Endothelial cell (in vitro differentiated cells): Measurements from ENCODE around the gene LENG9. TPM values are rescaled to one million over a fixed set of nuclear protein-coding genes. Genes with fewer than 3 reads are reported as not detected.

Source experiments
- DNase-seq: peaks from one replicate; pipeline ENCODE4 v3.0.0; 2021; ENCODE audit warnings: low spot score
- H3K27ac Mint-ChIP-seq: one replicate; pipeline ENCODE4 v1.8.0; 2021; ENCODE audit warnings: mixed read lengths, inconsistent platforms; ENCODE audit not compliant: unreplicated experiment
- H3K27me3 Mint-ChIP-seq: one replicate; pipeline ENCODE4 v1.8.0; 2021; ENCODE audit warnings: mild to moderate bottlenecking, moderate library complexity, mixed read lengths, inconsistent platforms; ENCODE audit not compliant: unreplicated experiment
- H3K36me3 Mint-ChIP-seq: one replicate; pipeline ENCODE4 v1.8.0; 2021; ENCODE audit warnings: mild to moderate bottlenecking, low read depth, mixed read lengths, inconsistent platforms; ENCODE audit not compliant: unreplicated experiment
- H3K4me1 Mint-ChIP-seq: one replicate; pipeline ENCODE4 v1.8.0; 2021; ENCODE audit warnings: mild to moderate bottlenecking, mixed read lengths, inconsistent platforms; ENCODE audit not compliant: unreplicated experiment
- H3K4me3 Mint-ChIP-seq: one replicate; pipeline ENCODE4 v1.8.0; 2021; ENCODE audit warnings: mild to moderate bottlenecking, mixed read lengths, inconsistent platforms; ENCODE audit not compliant: unreplicated experiment
- H3K9me3 Mint-ChIP-seq: one replicate; pipeline ENCODE4 v1.8.0; 2021; ENCODE audit warnings: mixed read lengths, inconsistent platforms; ENCODE audit not compliant: unreplicated experiment
- CTCF ChIP-seq: fragments of 200-600 bp; sonication (generic); IDR thresholded peaks from one replicate; pipeline ENCODE4 v1.5.0; 2021; ENCODE audit warnings: antibody characterized with exemption; ENCODE audit not compliant: unreplicated experiment
- total RNA-seq: library from RNA; stranded (reverse); fragmentation: NEBNext Ultra II Directional; extraction: Animal tissue kit (Norgen Biotek cat#: 25700); gene quantifications from one replicate; pipeline ENCODE4 v1.2.1, GENCODE V29; 2021; ENCODE audit not compliant: unreplicated experiment

Gene LENG9
- total RNA-seq, 1 donor from 2014 or later: 3.4 TPM

- Mint-ChIP-seq H3K4me1 (peaks cover 25% of the 10 kb centered on the region), H3K4me3 (peak overlapping the region; percentile 91), H3K36me3 (peaks cover 13% of the 10 kb centered on the region), H3K9me3 (no peaks in the 10 kb centered on the region), H3K27me3 (peaks cover 26% of the 10 kb centered on the region), H3K27ac (peak overlapping the region; percentile 91)
- TF ChIP-seq CTCF: no peak
- peak; percentile 62 for DNase-seq
Measured at GRCh38 chr19:54464044-54464629, 559 bp upstream of the LENG9 start.

- H3K27ac Mint-ChIP-seq: no peak overlapping the region
- no peak for TF ChIP-seq CTCF
- DNase-seq: peak; percentile 61
- H3K4me1 Mint-ChIP-seq: peaks cover 29% of the 10 kb centered on the region
- peaks cover 26% of the 10 kb centered on the region for H3K36me3 Mint-ChIP-seq
- no peak overlapping the region for H3K4me3 Mint-ChIP-seq
- H3K27me3 Mint-ChIP-seq: peaks cover 32% of the 10 kb centered on the region
- no peaks in the 10 kb centered on the region for H3K9me3 Mint-ChIP-seq
Measured at GRCh38 chr19:54462655-54463530, 685 bp downstream of the LENG9 start.

- no peak for DNase-seq
- peaks cover 29% of the 10 kb centered on the region for H3K36me3 Mint-ChIP-seq
- peak overlapping the region; percentile 80 for H3K27ac Mint-ChIP-seq
- peaks cover 29% of the 10 kb centered on the region for H3K4me1 Mint-ChIP-seq
- H3K9me3 Mint-ChIP-seq: no peaks in the 10 kb centered on the region
- H3K27me3 Mint-ChIP-seq: peaks cover 32% of the 10 kb centered on the region
- peak overlapping the region; percentile 69 for H3K4me3 Mint-ChIP-seq
- no peak for TF ChIP-seq CTCF
Measured at GRCh38 chr19:54462047-54462654, 1.4 kb downstream of the LENG9 start.

GRCh38 chr19:54461613-54462012, 2.0 kb downstream of the LENG9 start:
- peak overlapping the region; percentile 80 for H3K27ac Mint-ChIP-seq
- peaks cover 32% of the 10 kb centered on the region for H3K27me3 Mint-ChIP-seq
- TF ChIP-seq CTCF: no peak

More at GRCh38 chr19:54461613-54462012, 2.0 kb downstream of the LENG9 start:
- Mint-ChIP-seq H3K36me3 (peaks cover 29% of the 10 kb centered on the region), H3K4me3 (peak overlapping the region; percentile 69), H3K4me1 (peaks cover 29% of the 10 kb centered on the region), H3K9me3 (no peaks in the 10 kb centered on the region)
- DNase-seq: no peak
